Activated CD8-positive, alpha-beta memory T cell treated with anti-CD3 and anti-CD28 coated beads, Interleukin-2, amount 50 U/mL, for 1 hour (primary cell): ENCODE results near the gene CAB39.

Experiments
- DNase-seq: peaks from one replicate; pipeline ENCODE4 v3.0.0-alpha.2; 2020; ENCODE audit errors: extremely low read depth

The CAB39 gene

GRCh38 chr2:230712443-230713330, at the start of gene CAB39:
Gene CAB39 (plus strand): TSS chr2:230712842. CDS start chr2:230760002, 47,160 bp downstream.
- peak; percentile 51 for DNase-seq

DNA sequence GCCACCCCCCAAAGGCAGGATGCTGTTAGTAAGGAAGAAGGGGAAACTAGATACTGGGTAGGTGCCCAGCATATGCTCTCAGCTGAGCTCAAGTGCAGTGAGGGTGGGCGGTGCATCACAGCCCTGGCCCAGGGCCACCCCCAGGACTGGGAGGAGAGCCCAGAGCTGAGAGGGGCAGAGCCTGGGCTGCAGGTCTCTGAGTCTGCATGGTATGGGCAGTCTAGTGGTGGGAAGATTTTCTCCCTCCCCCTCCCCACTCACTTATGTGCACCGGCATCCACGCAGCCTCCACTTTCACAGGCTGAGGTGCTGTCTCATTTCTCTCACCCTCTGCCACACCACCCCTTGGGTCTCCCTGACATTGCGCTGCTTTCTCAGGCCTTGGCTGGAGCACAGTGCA, 48.5 kb upstream of the CAB39 start:
- DNase-seq = no peak

DNA sequence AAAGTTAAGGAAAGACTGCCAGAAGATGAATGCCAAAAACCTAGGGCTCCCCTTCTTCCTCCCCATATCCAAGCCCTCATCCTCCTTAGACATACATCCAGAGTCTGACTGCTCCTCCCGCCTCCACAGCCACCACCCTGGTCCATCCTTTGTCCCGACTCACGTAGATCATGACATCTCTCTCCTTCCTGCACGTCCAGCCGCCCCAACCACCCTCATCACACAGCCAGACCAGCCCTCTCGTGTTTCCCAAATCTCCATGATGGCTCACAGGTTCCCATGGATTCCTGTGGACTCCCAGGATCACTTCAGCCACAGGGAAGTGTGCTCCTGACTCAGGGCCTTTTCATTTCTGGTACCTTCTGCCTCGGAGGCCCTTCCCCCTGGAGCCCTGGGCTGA, 47.8 kb upstream of the CAB39 start:
- DNase-seq = no peak

- no peak for DNase-seq
These were observed 47.4 kb upstream of the CAB39 start for GRCh38 chr2:230665263-230665691.

DNA sequence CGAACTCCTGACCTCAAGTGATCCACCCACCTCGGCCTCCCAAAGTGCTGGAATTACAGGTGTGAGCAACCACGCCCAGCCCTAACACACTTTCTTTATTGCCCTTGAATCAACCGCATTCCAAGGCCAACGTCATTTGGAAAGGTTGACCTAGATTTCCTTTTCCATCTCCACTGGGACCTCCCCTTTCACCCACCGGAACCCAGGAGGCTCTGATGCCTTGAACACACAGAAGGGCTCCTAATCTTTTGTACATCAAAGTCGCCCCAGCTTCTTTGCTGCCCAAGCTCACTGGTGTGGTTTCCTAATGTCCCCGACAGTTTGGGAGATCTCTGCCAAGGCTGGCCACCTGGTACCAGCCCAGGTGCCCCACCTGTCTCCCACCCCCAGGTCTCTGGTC, 46.2 kb upstream of the CAB39 start:
- no peak for DNase-seq

GRCh38 chr2:230666885-230667712, 45.5 kb upstream of the CAB39 start:
- DNase-seq = no peak

DNA sequence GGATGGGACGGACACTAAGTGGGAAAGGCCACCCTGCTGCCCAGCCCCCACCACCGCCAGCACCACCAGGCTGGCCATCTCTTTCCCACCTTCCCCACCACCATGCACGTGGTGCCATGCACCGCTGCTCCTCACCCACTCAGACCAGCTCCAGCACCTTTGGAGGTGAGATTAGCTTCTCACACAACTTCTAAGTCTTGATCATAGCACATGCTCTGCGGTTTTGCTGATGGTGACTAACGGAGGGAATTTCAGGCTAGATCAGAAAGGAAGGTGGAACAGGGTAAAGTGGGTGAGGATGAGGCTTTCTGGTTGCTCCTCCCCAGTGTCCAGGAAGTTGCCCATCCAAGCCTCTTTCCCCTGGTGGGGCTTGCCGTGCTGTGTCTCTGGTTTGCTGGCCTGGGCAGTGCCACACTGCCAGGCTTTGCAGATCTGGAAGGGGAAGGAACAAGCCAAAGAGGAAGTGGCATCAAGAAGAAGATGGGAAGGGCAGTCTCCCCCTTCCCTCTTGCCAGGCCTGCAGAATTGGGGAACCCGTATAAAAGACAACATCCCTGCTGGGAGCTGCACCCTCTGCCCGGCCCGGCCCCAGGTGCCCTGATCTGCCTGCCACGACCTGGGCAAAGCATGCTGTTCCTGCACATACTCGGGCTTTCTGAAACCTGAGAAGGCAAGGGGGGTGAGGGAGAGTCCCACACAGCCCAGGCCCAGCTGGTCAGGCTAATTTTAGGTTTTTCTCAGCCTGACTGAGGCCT, 44.3 kb upstream of the CAB39 start:
- DNase-seq = no peak

DNA sequence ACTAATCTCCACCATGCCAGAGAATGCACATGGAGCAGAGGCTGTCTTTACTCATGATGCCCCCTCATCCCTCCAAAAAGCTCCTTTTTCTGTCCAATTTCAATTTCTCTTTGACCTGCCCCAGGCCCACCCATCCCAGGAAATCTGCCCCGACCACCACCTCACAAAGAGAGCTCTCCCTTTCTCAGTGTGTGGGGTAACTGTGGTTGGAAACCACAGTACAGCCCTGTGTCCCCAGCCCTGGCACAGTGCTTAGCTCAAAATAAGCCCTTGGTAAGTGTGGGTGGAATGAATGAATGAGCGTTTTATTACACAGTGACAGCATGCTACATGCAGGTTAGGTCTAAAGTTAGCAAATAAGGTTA, 43.7 kb upstream of the CAB39 start:
- no peak for DNase-seq

- no peak for DNase-seq
These were observed 43.2 kb upstream of the CAB39 start for GRCh38 chr2:230669386-230669950.

DNA sequence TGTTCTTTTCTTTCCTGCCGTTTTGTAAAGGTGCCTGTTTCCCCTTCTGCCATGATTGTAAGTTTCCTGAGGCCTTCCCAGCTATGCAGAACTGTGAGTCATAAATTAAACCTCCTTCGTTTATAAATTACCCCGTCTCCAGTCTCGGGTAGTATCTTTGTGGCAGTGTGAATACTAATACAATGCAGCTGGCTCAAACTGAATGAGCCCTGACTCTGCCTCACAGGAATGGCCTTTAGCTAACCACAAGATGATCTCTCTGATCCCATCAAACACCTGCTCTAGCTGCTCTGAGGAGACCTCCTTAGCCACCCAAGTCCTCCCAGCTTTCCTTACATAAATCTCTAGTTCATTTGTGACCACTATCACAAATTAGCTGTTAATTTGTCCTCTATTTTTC, 41.5 kb upstream of the CAB39 start:
- no peak for DNase-seq

DNA sequence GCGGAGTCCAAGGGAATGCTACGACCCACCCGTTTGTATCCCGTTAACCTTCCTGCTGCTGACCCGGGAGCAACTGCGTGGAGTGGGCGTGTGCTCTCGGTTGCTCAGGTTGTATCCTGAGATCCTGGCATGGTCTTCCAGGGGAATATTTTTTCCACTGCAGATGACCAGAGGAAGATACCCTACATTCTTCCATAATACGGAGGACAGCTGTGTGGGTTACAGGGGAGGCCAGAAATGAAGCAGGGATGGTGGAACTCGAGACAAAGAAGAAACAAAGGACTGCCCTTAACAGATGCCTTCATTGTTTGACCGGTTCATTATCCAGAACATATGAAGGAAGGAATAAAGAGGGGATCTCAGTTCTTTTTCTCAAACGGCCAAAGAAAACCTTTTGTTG, 39.8 kb upstream of the CAB39 start:
- DNase-seq = no peak

- DNase-seq = no peak
These were observed 38.2 kb upstream of the CAB39 start for GRCh38 chr2:230674401-230674800.

- no peak for DNase-seq
These were observed 37.5 kb upstream of the CAB39 start for GRCh38 chr2:230674966-230675672.

DNA sequence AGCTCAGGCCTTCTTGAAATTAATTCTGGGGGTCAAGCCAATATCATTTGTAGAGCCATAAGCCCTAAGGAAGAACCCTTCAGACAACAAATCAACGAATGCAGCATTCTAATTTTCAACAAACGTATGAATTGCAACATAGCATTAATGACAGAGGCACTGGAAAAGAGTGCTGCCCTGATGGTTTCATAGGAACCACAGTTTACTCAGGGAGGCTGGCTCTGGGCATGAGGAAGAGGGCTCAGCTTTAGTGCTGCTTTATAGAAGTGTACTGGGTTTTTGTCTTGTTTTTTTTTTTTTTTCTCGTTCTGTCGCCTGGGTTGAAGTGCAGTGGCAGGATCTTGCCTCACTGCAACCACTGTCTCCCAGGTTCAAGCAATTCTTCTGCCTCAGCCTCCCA, 36.1 kb upstream of the CAB39 start:
- DNase-seq = no peak

GRCh38 chr2:230677201-230677946, 35.3 kb upstream of the CAB39 start:
- DNase-seq = no peak

DNA sequence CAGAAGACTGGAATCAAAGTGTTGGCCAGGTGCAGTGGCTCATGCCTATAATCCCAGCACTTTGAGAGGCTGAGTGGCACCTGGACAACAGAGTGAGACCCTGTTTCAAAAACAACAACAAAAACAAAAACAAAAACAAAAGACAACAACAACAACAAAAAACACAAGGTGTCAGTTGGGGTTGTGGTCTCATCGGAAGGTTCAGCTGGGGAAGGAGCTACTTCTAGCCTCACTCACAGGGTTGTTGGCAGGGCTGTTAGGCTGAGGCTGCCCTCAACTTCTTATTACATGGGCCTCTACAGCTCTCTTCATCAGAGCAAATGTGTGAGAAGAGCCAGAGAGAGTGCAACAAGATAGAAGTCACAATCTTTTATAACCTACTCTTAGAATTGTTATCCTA, 34.6 kb upstream of the CAB39 start:
- DNase-seq = no peak

DNA sequence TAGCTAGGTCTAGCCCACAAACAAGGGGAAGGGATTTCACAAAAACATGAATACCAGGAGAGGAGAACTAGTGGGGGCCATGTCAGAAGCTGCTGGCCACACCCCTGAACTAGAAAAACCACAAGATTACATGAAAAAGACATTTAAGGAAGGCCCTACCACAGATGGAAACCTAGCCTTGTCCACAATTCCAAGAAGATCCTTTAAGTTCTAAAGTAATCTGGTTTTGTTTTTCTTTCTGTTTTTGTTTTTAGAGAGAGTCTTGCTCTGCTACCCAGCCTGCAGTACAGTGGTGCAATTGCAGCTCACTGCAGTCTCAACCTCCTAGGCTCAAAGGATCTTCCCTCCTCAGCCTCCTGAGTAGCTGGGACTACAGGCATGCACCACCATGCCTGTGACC, 34.2 kb upstream of the CAB39 start:
- no peak for DNase-seq

- DNase-seq = no peak
These were observed 32.0 kb upstream of the CAB39 start for GRCh38 chr2:230680463-230681170.

DNA sequence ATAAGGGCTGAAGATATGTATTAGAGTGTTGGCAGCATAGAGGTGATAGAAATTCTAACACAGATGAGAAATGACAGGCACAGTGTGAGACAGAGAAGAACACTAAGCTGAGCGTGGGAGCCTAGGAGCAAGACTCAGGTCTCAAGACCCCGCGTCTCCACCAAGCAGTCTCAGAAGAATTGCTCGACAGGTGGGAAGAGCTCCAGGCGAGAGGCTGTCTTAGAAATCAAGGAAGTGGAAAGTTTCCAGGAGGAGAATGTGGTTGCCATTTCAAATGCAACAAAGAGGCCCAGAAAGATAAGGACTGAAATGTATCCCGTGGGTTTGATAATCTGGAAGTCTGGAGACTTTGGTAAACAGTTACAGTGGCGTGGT, 31.5 kb upstream of the CAB39 start:
- DNase-seq = no peak

DNA sequence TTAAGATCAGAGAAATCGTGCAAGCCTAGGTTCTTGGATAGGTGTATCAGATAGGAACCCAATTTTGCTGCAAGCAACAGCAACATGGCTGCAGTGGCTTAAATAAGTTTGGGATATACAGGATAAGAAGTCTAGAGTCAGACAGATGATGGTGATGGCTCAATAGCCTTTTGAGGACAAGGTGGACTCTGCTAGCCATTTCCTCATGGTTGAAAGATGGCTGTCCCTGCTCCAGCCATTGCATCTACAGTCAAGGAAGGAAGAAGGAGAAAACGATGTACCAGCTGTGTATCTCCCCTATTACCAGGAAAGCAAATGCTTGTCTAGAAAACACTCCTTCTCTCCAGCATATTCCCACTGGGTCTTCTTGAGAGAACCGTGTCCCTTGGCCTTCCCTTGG, 30.1 kb upstream of the CAB39 start:
- DNase-seq = no peak
